ENCODE results near the gene PHB1. TPM values are rescaled to one million over a fixed set of nuclear protein-coding genes. Genes with fewer than 3 reads are reported as not detected.
A peak's percentile ranks its signal among the peaks of the same experiment; 100 is the strongest.

The PHB1 gene
- total RNA-seq (100 to 1,000 TPM in 1 of 2 donors, 10 to 100 TPM in 1; 69.1 to 103 TPM), polyA plus RNA-seq (ENCODE audit: insufficient read depth, low read depth, low replicate concordance) (95.1 TPM)
- long read RNA-seq, donor 1, transcript PHB-201 (7 exons, 1,832 nt), result major isoform, 75 of 126 reads
- long read RNA-seq, donor 1, partial matches to known transcripts, result 41 of 126 reads
- long read RNA-seq, donor 1, other reads (novel, unspliced or antisense), result 0 of 126 reads
- long read RNA-seq, donor 2, transcript PHB-202 (5 exons, 847 nt), result minor isoform, 5 of 76 reads
- long read RNA-seq, donor 2, transcript PHB-201 (7 exons, 1,832 nt), result major isoform, 49 of 76 reads
- long read RNA-seq, donor 2, partial matches to known transcripts, result 17 of 76 reads
- long read RNA-seq, donor 2, other reads (novel, unspliced or antisense), result 0 of 76 reads

- peak within 1 kb of the TSS; percentile 65 to 80 for H3K4me3 ChIP-seq
- no peak within 1 kb of the TSS for H3K27ac ChIP-seq
- no peaks in the 10 kb centered on the region for H3K27me3 ChIP-seq
- TF ChIP-seq POLR2A (IDR thresholded peaks at IDR 0.05), result no peak
- TF ChIP-seq, protein P1, sequence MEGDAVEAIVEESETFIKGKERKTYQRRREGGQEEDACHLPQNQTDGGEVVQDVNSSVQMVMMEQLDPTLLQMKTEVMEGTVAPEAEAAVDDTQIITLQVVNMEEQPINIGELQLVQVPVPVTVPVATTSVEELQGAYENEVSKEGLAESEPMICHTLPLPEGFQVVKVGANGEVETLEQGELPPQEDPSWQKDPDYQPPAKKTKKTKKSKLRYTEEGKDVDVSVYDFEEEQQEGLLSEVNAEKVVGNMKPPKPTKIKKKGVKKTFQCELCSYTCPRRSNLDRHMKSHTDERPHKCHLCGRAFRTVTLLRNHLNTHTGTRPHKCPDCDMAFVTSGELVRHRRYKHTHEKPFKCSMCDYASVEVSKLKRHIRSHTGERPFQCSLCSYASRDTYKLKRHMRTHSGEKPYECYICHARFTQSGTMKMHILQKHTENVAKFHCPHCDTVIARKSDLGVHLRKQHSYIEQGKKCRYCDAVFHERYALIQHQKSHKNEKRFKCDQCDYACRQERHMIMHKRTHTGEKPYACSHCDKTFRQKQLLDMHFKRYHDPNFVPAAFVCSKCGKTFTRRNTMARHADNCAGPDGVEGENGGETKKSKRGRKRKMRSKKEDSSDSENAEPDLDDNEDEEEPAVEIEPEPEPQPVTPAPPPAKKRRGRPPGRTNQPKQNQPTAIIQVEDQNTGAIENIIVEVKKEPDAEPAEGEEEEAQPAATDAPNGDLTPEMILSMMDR (IDR thresholded peaks at IDR 0.05), result no peak
- 0 to 1% methylated on average over 30 of the region's 30 CpGs for WGBS, 2 donors
- peak; percentile 99 for DNase-seq
- H3K36me3 ChIP-seq (ENCODE audit: low read depth, missing control alignments), result no peaks in the 10 kb centered on the region
- H3K9me3 ChIP-seq, result no peaks in the 10 kb centered on the region
- intact Hi-C loops (cut with DNase I; ENCODE audit: low total_unique reads), result no loop called here
- H3K4me1 ChIP-seq, result peaks cover 10% of the 10 kb centered on the region
These were observed at the start of gene PHB1 for GRCh38 chr17:49414622-49415350. Gene PHB1 (minus strand): TSS chr17:49414882. CDS start chr17:49413264, 1,618 bp downstream.

DNA sequence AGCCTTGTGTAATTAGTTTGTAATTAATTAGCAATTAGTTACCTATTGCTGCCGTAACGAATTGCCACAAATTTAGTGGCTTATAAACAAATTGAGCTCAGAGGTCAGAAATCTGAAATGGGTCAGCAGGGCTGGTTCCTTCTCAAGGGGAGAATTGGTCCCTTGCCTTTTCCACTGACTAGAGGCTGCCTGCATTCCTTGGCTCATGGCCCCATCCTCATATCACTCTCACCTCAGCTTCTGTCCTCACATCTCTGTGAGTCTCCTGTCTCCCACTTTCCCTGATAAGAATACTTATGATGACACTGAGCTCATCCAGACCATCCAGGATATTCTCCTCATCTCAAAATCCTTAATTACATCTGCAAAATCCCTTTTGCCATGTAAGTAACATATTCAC is 49.4 kb upstream of the PHB1 start:
- Histone ChIP-seq H3K4me1 (no peaks in the 10 kb centered on the region), H3K4me3 (no peak overlapping the region), H3K27ac (no peak overlapping the region), H3K9me3 (no peaks in the 10 kb centered on the region), H3K27me3 (no peaks in the 10 kb centered on the region), H3K36me3 (ENCODE audit: low read depth, missing control alignments) (no peaks in the 10 kb centered on the region)
- intact Hi-C loops (cut with DNase I; ENCODE audit: low total_unique reads), result no loop called here
- TF ChIP-seq, protein P1 (IDR thresholded peaks at IDR 0.05), result no peak
- TF ChIP-seq POLR2A (IDR thresholded peaks at IDR 0.05), result no peak
- 85 to 91% methylated on average over 2 of the region's 2 CpGs for WGBS, 2 donors
- no peak for DNase-seq

DNA sequence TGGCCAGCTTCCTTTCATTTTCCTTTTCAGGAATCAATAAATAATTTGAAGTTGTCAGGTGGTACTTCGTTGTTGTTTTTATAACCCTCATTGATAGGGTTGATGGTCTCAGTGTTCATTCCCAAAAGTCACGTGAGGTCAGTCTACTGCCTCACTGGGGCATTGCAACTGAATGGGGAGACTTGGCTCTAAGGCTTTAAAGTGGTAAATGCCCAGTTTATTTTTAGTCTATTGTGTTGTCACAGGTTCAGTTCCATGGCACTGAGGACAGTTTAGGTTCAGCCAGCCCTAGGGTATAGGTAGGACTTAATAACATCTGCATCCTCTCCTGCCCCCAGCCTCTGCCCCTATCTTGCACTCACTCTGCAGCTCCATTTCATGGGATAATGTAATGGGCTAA is 46.9 kb upstream of the PHB1 start:
- Histone ChIP-seq H3K9me3 (no peaks in the 10 kb centered on the region), H3K4me3 (no peak overlapping the region), H3K27ac (no peak overlapping the region), H3K36me3 (ENCODE audit: low read depth, missing control alignments) (no peaks in the 10 kb centered on the region), H3K4me1 (no peaks in the 10 kb centered on the region), H3K27me3 (no peaks in the 10 kb centered on the region)
- WGBS, 2 donors, result 54% methylated on average over 2 of the region's 2 CpGs
- TF ChIP-seq, protein P1 (IDR thresholded peaks at IDR 0.05), result no peak
- no peak for TF ChIP-seq POLR2A (IDR thresholded peaks at IDR 0.05)
- no peak for DNase-seq
- intact Hi-C loops (cut with DNase I; ENCODE audit: low total_unique reads), result no loop called here

DNA sequence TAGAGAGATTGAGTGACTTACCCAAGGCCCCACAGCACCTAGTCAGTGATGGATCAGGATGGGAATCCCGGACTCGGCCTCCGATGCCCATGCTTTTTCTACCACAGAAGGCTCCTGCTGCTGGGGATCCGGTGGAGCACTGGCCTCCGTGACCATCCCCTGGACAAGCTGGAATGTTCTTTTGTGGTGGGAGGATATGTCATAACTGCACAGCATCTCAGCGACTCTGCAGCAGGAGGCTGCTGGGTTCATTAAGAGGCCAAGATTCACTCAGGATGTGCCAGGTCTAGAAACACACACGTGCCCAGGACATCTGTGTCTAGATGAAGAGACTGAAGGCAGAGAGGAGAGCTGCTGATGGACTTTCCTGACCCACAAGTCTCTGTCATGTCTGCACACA is 45.7 kb upstream of the PHB1 start:
- H3K4me1 ChIP-seq, result no peaks in the 10 kb centered on the region
- TF ChIP-seq, protein P1 (IDR thresholded peaks at IDR 0.05), result no peak
- TF ChIP-seq POLR2A (IDR thresholded peaks at IDR 0.05), result no peak
- H3K27me3 ChIP-seq, result no peaks in the 10 kb centered on the region
- H3K9me3 ChIP-seq, result no peaks in the 10 kb centered on the region
- DNase-seq, result no peak
- H3K36me3 ChIP-seq (ENCODE audit: low read depth, missing control alignments), result no peaks in the 10 kb centered on the region
- H3K4me3 ChIP-seq, result no peak overlapping the region
- 77 to 79% methylated on average over 5 to 7 of the region's 7 CpGs for WGBS, 2 donors
- no peak overlapping the region for H3K27ac ChIP-seq
- intact Hi-C loops (cut with DNase I; ENCODE audit: low total_unique reads), result no loop called here
